Muscle layer of duodenum (tissue), 2 donors: ENCODE results near the gene ATP10A.
"Not testable (repeated sequence)": the region's sequence is repeated elsewhere in the genome, so short reads cannot be mapped to it uniquely, and the experiment has no call there.

Experiments used
- H3K27ac ChIP-seq: one replicate; pipeline ENCODE4 v1.7.0; 2013; ENCODE audit warnings: mild to moderate bottlenecking, low read length
- H3K27me3 ChIP-seq: one replicate; pipeline ENCODE4 v1.7.0; 2013; ENCODE audit warnings: low read depth, mild to moderate bottlenecking, control low read depth, low read length
- H3K36me3 ChIP-seq, 2 donors: one replicate each; pipeline ENCODE4 v1.7.0; 2013; ENCODE audit warnings: low read length in 2 of 2, control low read depth in 1 of 2, mild to moderate bottlenecking in 1 of 2; ENCODE audit not compliant: insufficient read depth in 2 of 2, control insufficient read depth in 1 of 2
- H3K4me1 ChIP-seq, 2 donors: one replicate each; pipeline ENCODE4 v1.7.0; 2013; ENCODE audit warnings: low read length in 2 of 2, mild to moderate bottlenecking in 2 of 2, control low read depth in 1 of 2, moderate library complexity in 1 of 2; ENCODE audit not compliant: insufficient read depth in 2 of 2, control insufficient read depth in 1 of 2
- H3K4me3 ChIP-seq, 2 donors: one replicate each; pipeline ENCODE4 v1.7.0; 2013; ENCODE audit warnings: low read length in 2 of 2, low read depth in 1 of 2, mild to moderate bottlenecking in 1 of 2
- H3K9me3 ChIP-seq, 2 donors: one replicate each; pipeline ENCODE4 v1.7.0; 2013; ENCODE audit warnings: low read length in 2 of 2, control low read depth in 1 of 2, mild to moderate bottlenecking in 1 of 2; ENCODE audit not compliant: control insufficient read depth in 1 of 2
- donor health status: healthy.

Gene ATP10A

GRCh38 chr15:25882466-25882865 is 19.3 kb upstream of the ATP10A start:
- no peak overlapping the region for H3K27ac ChIP-seq
- H3K36me3 ChIP-seq: no peaks in the 10 kb centered on the region
- H3K4me1 ChIP-seq: no peaks in the 10 kb centered on the region
- H3K27me3 ChIP-seq: no peaks in the 10 kb centered on the region
- H3K4me3 ChIP-seq: no peak overlapping the region
- H3K9me3 ChIP-seq: no peaks in the 10 kb centered on the region

GRCh38 chr15:25880877-25881276 is 17.8 kb upstream of the ATP10A start:
- not testable (repeated sequence) for H3K27ac ChIP-seq, H3K27me3 ChIP-seq, H3K4me3 ChIP-seq, H3K9me3 ChIP-seq, H3K4me1 ChIP-seq, H3K36me3 ChIP-seq

- no peaks in the 10 kb centered on the region for H3K27me3 ChIP-seq
- no peaks in the 10 kb centered on the region for H3K9me3 ChIP-seq
- peaks cover 0 to 3% of the 10 kb centered on the region in 2 donors for H3K4me1 ChIP-seq
- no peak overlapping the region for H3K4me3 ChIP-seq
- no peak overlapping the region for H3K27ac ChIP-seq
- no peaks in the 10 kb centered on the region for H3K36me3 ChIP-seq
These were observed 17.3 kb upstream of the ATP10A start for GRCh38 chr15:25880411-25880810.

- H3K27ac ChIP-seq: no peak overlapping the region
These were observed 16.3 kb upstream of the ATP10A start for GRCh38 chr15:25879438-25879837.

GRCh38 chr15:25877681-25878080 is 14.6 kb upstream of the ATP10A start:
- Histone ChIP-seq H3K4me3 (no peak overlapping the region), H3K27me3 (no peaks in the 10 kb centered on the region), H3K27ac (no peak overlapping the region), H3K9me3 (no peaks in the 10 kb centered on the region), H3K4me1 (peaks cover 0 to 3% of the 10 kb centered on the region in 2 donors), H3K36me3 (no peaks in the 10 kb centered on the region)

More at GRCh38 chr15:25879438-25879837, 16.3 kb upstream of the ATP10A start:
- H3K27me3 ChIP-seq: no peaks in the 10 kb centered on the region
- H3K9me3 ChIP-seq: no peaks in the 10 kb centered on the region
- no peak overlapping the region for H3K4me3 ChIP-seq
- no peaks in the 10 kb centered on the region for H3K36me3 ChIP-seq
- H3K4me1 ChIP-seq: peaks cover 0 to 3% of the 10 kb centered on the region in 2 donors

GRCh38 chr15:25876231-25877140 is 13.4 kb upstream of the ATP10A start:
- Histone ChIP-seq H3K9me3 (no peaks in the 10 kb centered on the region), H3K27ac (no peak overlapping the region), H3K4me3 (no peak overlapping the region), H3K36me3 (no peaks in the 10 kb centered on the region), H3K27me3 (no peaks in the 10 kb centered on the region), H3K4me1 (peaks cover 0 to 3% of the 10 kb centered on the region in 2 donors)

- no peaks in the 10 kb centered on the region for H3K27me3 ChIP-seq
- H3K9me3 ChIP-seq: no peaks in the 10 kb centered on the region
- peaks cover 0 to 3% of the 10 kb centered on the region in 2 donors for H3K4me1 ChIP-seq
- H3K4me3 ChIP-seq: no peak overlapping the region
- H3K36me3 ChIP-seq: no peaks in the 10 kb centered on the region
- no peak overlapping the region for H3K27ac ChIP-seq
These were observed 12.4 kb upstream of the ATP10A start for GRCh38 chr15:25875566-25875965.

- H3K4me1 ChIP-seq: peaks cover 0 to 3% of the 10 kb centered on the region in 2 donors
- H3K36me3 ChIP-seq: no peaks in the 10 kb centered on the region
- no peaks in the 10 kb centered on the region for H3K9me3 ChIP-seq
- no peak overlapping the region for H3K4me3 ChIP-seq
- no peaks in the 10 kb centered on the region for H3K27me3 ChIP-seq
- no peak overlapping the region for H3K27ac ChIP-seq
These were observed 11.3 kb upstream of the ATP10A start for GRCh38 chr15:25874379-25874778.

GRCh38 chr15:25871403-25871802 is 8.3 kb upstream of the ATP10A start:
- Histone ChIP-seq H3K4me1 (no peaks in the 10 kb centered on the region), H3K36me3 (no peaks in the 10 kb centered on the region), H3K9me3 (no peaks in the 10 kb centered on the region), H3K27ac (no peak overlapping the region), H3K27me3 (no peaks in the 10 kb centered on the region), H3K4me3 (no peak overlapping the region)

GRCh38 chr15:25870938-25871337 is 7.8 kb upstream of the ATP10A start:
- no peaks in the 10 kb centered on the region for H3K27me3 ChIP-seq
- no peak overlapping the region for H3K27ac ChIP-seq
- no peak overlapping the region for H3K4me3 ChIP-seq
- H3K9me3 ChIP-seq: no peaks in the 10 kb centered on the region
- no peaks in the 10 kb centered on the region for H3K36me3 ChIP-seq
- H3K4me1 ChIP-seq: no peaks in the 10 kb centered on the region

GRCh38 chr15:25869701-25870100 is 6.6 kb upstream of the ATP10A start:
- Histone ChIP-seq H3K9me3 (no peaks in the 10 kb centered on the region), H3K36me3 (no peaks in the 10 kb centered on the region), H3K27ac (no peak overlapping the region), H3K4me1 (no peaks in the 10 kb centered on the region), H3K27me3 (no peaks in the 10 kb centered on the region), H3K4me3 (no peak overlapping the region)

GRCh38 chr15:25866874-25867273 is 3.7 kb upstream of the ATP10A start:
- Histone ChIP-seq H3K27ac (no peak overlapping the region), H3K4me1 (peaks cover 0 to 4% of the 10 kb centered on the region in 2 donors), H3K27me3 (no peaks in the 10 kb centered on the region), H3K36me3 (no peaks in the 10 kb centered on the region), H3K9me3 (no peaks in the 10 kb centered on the region), H3K4me3 (no peak overlapping the region)
